GM23338 (cell line): Measurements from ENCODE around the gene AQP6. TPM values are rescaled to one million over a fixed set of nuclear protein-coding genes. Genes with fewer than 3 reads are reported as not detected.

ENCODE experiments used
- ATAC-seq: fragments of 200-7000 bp; cut with Tn5 transposase; 3 replicates; pipeline ENCODE4 v1.9.1; 2020
- DNase-seq: peaks from one replicate; pipeline ENCODE4 v3.0.0-alpha.2; 2015; ENCODE audit warnings: low spot score
- H2AFZ ChIP-seq: fragments of 200-600 bp; sonication (generic); 2 replicates; pipeline ENCODE4 v1.8.0; 2016; ENCODE audit warnings: antibody characterized with exemption, mild to moderate bottlenecking, moderate library complexity
- H3F3A ChIP-seq: fragments of 200-600 bp; sonication (generic); replicated peaks from 2 replicates; pipeline ENCODE4 v1.8.0; 2017; ENCODE audit warnings: antibody characterized with exemption, mixed run types, low read depth
- H3K27ac ChIP-seq: fragments of 200-600 bp; sonication (generic); 2 replicates; pipeline ENCODE4 v1.6.1; 2016; ENCODE audit warnings: low read depth
- H3K27me3 ChIP-seq: fragments of 200-600 bp; sonication (generic); 2 replicates; pipeline ENCODE4 v1.8.0; 2016; ENCODE audit warnings: mild to moderate bottlenecking, mixed run types, moderate library complexity; ENCODE audit not compliant: insufficient read depth
- H3K36me3 ChIP-seq: fragments of 200-600 bp; sonication (generic); 2 replicates; pipeline ENCODE4 v1.8.0; 2016; ENCODE audit warnings: mild to moderate bottlenecking; ENCODE audit not compliant: insufficient read depth
- H3K4me1 ChIP-seq: fragments of 200-600 bp; sonication (generic); 2 replicates; pipeline ENCODE4 v1.8.0; 2016; ENCODE audit warnings: mild to moderate bottlenecking, moderate library complexity; ENCODE audit not compliant: insufficient read depth
- H3K4me2 ChIP-seq: fragments of 200-600 bp; sonication (generic); 2 replicates; pipeline ENCODE4 v1.7.1; 2017; ENCODE audit warnings: mixed run types
- H3K4me3 ChIP-seq: fragments of 200-600 bp; sonication (generic); 2 replicates; pipeline ENCODE4 v1.6.1; 2016; ENCODE audit warnings: mixed run types
- H3K79me2 ChIP-seq: fragments of 200-600 bp; sonication (generic); replicated peaks from 2 replicates; pipeline ENCODE4 v1.8.0; 2017; ENCODE audit warnings: mild to moderate bottlenecking; ENCODE audit not compliant: insufficient read depth
- H3K9me2 ChIP-seq: fragments of 200-600 bp; sonication (generic); 2 replicates; pipeline ENCODE4 v1.8.0; 2017; ENCODE audit not compliant: insufficient read depth
- H4K20me1 ChIP-seq: fragments of 200-600 bp; sonication (generic); replicated peaks from 2 replicates; pipeline ENCODE4 v1.8.0; 2017; ENCODE audit warnings: mild to moderate bottlenecking; ENCODE audit not compliant: insufficient read depth
- H3K27ac Mint-ChIP-seq: 2 replicates; pipeline ENCODE4 v1.8.0; 2020; ENCODE audit warnings: inconsistent platforms, mild to moderate bottlenecking, moderate library complexity, mixed read lengths
- H3K27me3 Mint-ChIP-seq: 3 replicates; pipeline ENCODE4 v1.8.0; 2022; ENCODE audit warnings: low read depth, mild to moderate bottlenecking, moderate library complexity, mixed read lengths, inconsistent platforms; ENCODE audit not compliant: insufficient read depth, poor library complexity
- H3K36me3 Mint-ChIP-seq: 3 replicates; pipeline ENCODE4 v1.8.0; 2021; ENCODE audit warnings: low read depth, mild to moderate bottlenecking, inconsistent platforms, moderate library complexity, mixed read lengths
- H3K4me1 Mint-ChIP-seq: 3 replicates; pipeline ENCODE4 v1.8.0; 2020; ENCODE audit warnings: mild to moderate bottlenecking, inconsistent platforms, mixed read lengths
- H3K4me3 Mint-ChIP-seq: 3 replicates; pipeline ENCODE4 v1.8.0; 2021; ENCODE audit warnings: moderate library complexity, mild to moderate bottlenecking, inconsistent platforms, mixed read lengths
- H3K9me3 Mint-ChIP-seq: 3 replicates; pipeline ENCODE4 v1.8.0; 2020; ENCODE audit warnings: moderate library complexity, mild to moderate bottlenecking, inconsistent platforms, mixed read lengths
- CTCF ChIP-seq, 2 experiments: fragments of 200-600 bp in 1 of 2; sonication (generic) in 1 of 2; conservative IDR thresholded peaks; 2 replicates each; pipeline versions ENCODE4 v1.5.1 to v1.6.1; 2016 to 2017; ENCODE audit warnings: antibody characterized with exemption in 2 of 2, low read depth in 2 of 2, mild to moderate bottlenecking in 2 of 2, moderate library complexity in 1 of 2
- ETS1 ChIP-seq: IDR thresholded peaks from 2 replicates; pipeline ENCODE4 v1.6.1; 2016; ENCODE audit warnings: antibody characterized with exemption
- NANOG ChIP-seq: IDR thresholded peaks from 2 replicates; pipeline ENCODE4 v1.6.1; 2016; ENCODE audit warnings: antibody characterized with exemption, borderline replicate concordance
- POLR2AphosphoS5 ChIP-seq: IDR thresholded peaks from 2 replicates; pipeline ENCODE4 v1.6.1; 2016; ENCODE audit warnings: antibody characterized with exemption, low read depth
- REST ChIP-seq: IDR thresholded peaks from one replicate; pipeline ENCODE4 v1.6.1; 2018; ENCODE audit warnings: antibody characterized with exemption; ENCODE audit not compliant: unreplicated experiment
- STAT1 ChIP-seq: IDR thresholded peaks from one replicate; pipeline ENCODE4 v1.6.1; 2016; ENCODE audit warnings: antibody characterized with exemption; ENCODE audit not compliant: unreplicated experiment
- ZNF114 ChIP-seq: fragments of 250-450 bp; sonication (Bioruptor Pico); IDR thresholded peaks from 2 replicates; pipeline ENCODE4 v1.5.0; 2020; ENCODE audit warnings: mild to moderate bottlenecking, moderate library complexity
- ZNF331 ChIP-seq: fragments of 250-450 bp; sonication (Bioruptor Pico); IDR thresholded peaks from 2 replicates; pipeline ENCODE4 v1.5.0; 2020; ENCODE audit warnings: low read depth, mild to moderate bottlenecking, moderate library complexity
- long read RNA-seq: library from polyadenylated mRNA; unstranded; transcript quantifications from one replicate; pipeline ENCODE4 v2.0.0, GENCODE V29; 2020; ENCODE audit not compliant: unreplicated experiment
- polyA plus RNA-seq: library from polyadenylated mRNA; unstranded; fragments of >200 nt; fragmentation: Nextera tagmentation; extraction: Ambion mirVana; gene quantifications from 2 replicates; pipeline ENCODE4 v1.2.1, GENCODE V29; 2016
- total RNA-seq: library from RNA; depleted of rRNA; stranded (reverse); fragments of >200 nt; shearing (Covaris generic); gene quantifications from 2 replicates; pipeline ENCODE4 v1.2.3, GENCODE V29; 2014; rRNA removed

AQP6 gene
- total RNA-seq (not detected in 2 replicates), polyA plus RNA-seq (0.08 TPM in 1 of 2 replicates, not detected in the other)
- long read RNA-seq = 0 reads

- TF ChIP-seq STAT1 = no peak
- TF ChIP-seq CTCF (conservative IDR thresholded peaks at IDR 0.05; ENCODE audit: low read depth in 2 of 2) = no peak
- TF ChIP-seq ZNF114 = no peak
- no peaks in the 10 kb centered on the region for H3F3A ChIP-seq
- ATAC-seq = no peak
Observed at GRCh38 chr12:49972641-49973360, at the start of gene AQP6. Gene AQP6 (plus strand): TSS chr12:49972947. CDS start chr12:49973174, 227 bp downstream.

GRCh38 chr12:49923035-49923644 is 49.6 kb upstream of the AQP6 start:
- Histone ChIP-seq H3K27ac (no peak overlapping the region), H3K79me2 (no peaks in the 10 kb centered on the region), H2AFZ (no peak overlapping the region), H3F3A (no peaks in the 10 kb centered on the region), H3K4me2 (no peak overlapping the region), H3K4me1 (no peaks in the 10 kb centered on the region), H3K9me2 (no peaks in the 10 kb centered on the region), H4K20me1 (no peaks in the 10 kb centered on the region), H3K27me3 (no peaks in the 10 kb centered on the region), H3K4me3 (no peak overlapping the region), H3K36me3 (no peaks in the 10 kb centered on the region)
- DNase-seq = no peak
- no peaks in the 10 kb centered on the region for H3K9me3 Mint-ChIP-seq
- H3K4me3 Mint-ChIP-seq = no peak overlapping the region
- H3K4me1 Mint-ChIP-seq = no peaks in the 10 kb centered on the region; the same call in 2 of the 3 replicates
- no peak overlapping the region for H3K27ac Mint-ChIP-seq
- peak; percentile 45; the same call in 2 of the 3 replicates for ATAC-seq
- no peaks in the 10 kb centered on the region for H3K36me3 Mint-ChIP-seq
- peaks cover 8% of the 10 kb centered on the region for H3K27me3 Mint-ChIP-seq
- TF ChIP-seq ZNF331 (no peak), STAT1 (no peak), ZNF114 (no peak), POLR2AphosphoS5 (no peak), ETS1 (no peak), NANOG (no peak), REST (no peak)

More at GRCh38 chr12:49972641-49973360, at the start of gene AQP6:
- Histone ChIP-seq H3K27ac (no peak within 1 kb of the TSS), H4K20me1 (no peaks in the 10 kb centered on the region), H3K79me2 (no peaks in the 10 kb centered on the region), H3K27me3 (peaks cover 7% of the 10 kb centered on the region; the same call in 1 of the 2 replicates), H3K4me1 (peaks cover 4% of the 10 kb centered on the region; the same call in 1 of the 2 replicates), H2AFZ (no peak within 1 kb of the TSS), H3K9me2 (no peaks in the 10 kb centered on the region), H3K36me3 (no peaks in the 10 kb centered on the region), H3K4me2 (no peak within 1 kb of the TSS), H3K4me3 (no peak within 1 kb of the TSS)
- Mint-ChIP-seq H3K27ac (no peak within 1 kb of the TSS), H3K4me3 (no peak within 1 kb of the TSS), H3K4me1 (peaks cover 3% of the 10 kb centered on the region; the same call in 2 of the 3 replicates), H3K36me3 (no peaks in the 10 kb centered on the region), H3K27me3 (peaks cover 11% of the 10 kb centered on the region), H3K9me3 (no peaks in the 10 kb centered on the region)
- DNase-seq = no peak
